GM21529 (cell line): Measurements from ENCODE around the gene ZEB1.
"Not testable (repeated sequence)": the region's sequence is repeated elsewhere in the genome, so short reads cannot be mapped to it uniquely, and the experiment has no call there.

Experiments
- ATAC-seq: cut with Tn5 transposase; IDR thresholded peaks from one replicate; pipeline ENCODE4 v1.9.1; 2021; ENCODE audit not compliant: unreplicated experiment

ZEB1 gene

DNA sequence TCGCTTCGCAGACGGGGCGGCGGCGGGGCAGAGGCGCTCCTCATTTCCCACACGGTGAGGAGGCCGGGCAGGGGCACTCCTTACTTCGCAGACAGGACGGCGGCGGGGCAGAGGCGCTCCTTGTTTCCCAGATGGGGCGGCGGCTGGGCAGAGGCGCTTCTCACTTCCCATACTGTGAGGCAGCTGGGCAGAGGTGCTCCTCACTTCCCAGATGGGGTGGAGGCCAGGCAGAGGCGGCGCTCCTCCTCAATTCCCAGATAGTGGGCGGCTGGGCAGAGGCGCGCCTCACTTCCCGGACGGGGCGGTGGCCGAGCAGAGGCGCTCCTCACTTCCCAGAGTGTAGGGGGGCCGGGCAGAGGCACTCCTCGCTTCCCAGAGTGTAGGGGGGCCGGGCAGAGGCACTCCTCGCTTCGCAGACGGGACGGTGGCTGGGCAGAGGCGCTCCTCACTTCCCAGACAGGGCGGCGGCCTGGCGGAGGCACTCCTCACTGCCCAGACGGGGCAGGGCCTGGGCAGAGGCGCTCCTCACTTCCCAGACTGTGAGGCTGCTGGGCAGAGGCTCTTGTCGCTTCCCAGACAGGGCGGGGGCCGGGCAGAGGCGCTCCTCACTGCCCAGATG is 43.1 kb downstream of the ZEB1 start:
- ATAC-seq: no peak

DNA sequence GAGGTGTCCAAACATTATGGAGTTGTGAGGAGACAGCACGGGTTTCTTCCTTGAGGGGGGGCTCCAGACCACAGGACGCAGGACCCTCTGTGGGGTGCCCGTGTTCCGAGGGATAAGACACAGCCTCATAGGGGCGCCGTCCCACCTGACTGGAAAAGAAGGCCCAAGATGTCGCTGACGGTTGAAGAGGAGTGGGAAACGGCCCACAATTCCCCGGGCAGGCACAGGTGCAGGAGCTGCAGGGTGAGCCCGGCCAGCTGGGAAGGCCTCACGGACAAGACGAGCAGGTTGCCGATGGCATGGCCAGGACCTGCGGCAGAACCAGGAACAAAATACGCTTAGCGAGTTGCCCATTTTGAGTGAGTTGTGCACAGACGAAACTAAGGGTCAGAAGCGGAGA is 44.7 kb downstream of the ZEB1 start:
- not testable (repeated sequence) for ATAC-seq

DNA sequence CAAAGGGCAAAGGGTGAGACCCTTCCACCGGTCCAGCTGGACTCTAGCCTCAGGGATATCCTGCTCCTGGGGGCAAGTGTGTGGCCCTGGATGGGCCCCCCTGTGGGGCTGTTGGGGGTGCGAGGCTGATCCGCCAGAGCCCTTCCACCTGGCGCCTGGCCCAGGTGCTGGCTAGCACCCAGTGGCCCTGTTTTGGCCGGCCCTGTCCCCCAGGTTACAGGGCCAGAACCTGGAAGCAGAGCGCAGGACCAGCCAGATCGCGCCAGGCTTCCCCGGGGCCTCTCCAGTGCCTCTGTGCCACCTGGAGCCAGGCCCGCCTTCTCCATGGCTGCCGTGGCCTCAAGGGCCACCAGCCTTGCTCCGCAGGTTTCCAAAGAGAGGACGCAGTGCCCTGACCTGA is 45.2 kb downstream of the ZEB1 start:
- ATAC-seq: not testable (repeated sequence)

- ATAC-seq: no peak
Measured at GRCh38 chr10:31366703-31367102, 47.7 kb downstream of the ZEB1 start.

- ATAC-seq: no peak
Measured at GRCh38 chr10:31368724-31369123, 49.7 kb downstream of the ZEB1 start.

DNA sequence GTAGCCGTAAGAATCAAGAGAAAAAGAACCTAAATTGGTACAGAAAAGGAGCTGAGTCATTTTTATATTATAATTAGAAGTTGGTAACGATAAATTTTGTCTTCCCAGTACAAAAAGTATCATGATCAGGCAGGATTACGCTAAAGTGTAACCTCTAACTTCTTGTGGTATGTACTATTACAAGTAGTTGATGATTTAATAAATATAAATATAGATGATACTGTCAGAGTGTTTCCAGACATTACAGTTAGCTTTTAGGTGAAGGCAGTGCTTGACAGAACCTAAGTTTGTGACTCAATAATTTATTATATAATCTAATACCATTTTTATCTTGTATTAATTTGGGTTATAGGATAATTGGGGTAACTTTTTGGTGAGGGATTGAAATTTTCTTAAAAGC is 53.4 kb downstream of the ZEB1 start:
- ATAC-seq: no peak

- ATAC-seq: no peak
Measured at GRCh38 chr10:31374146-31374696, 55.2 kb downstream of the ZEB1 start.

DNA sequence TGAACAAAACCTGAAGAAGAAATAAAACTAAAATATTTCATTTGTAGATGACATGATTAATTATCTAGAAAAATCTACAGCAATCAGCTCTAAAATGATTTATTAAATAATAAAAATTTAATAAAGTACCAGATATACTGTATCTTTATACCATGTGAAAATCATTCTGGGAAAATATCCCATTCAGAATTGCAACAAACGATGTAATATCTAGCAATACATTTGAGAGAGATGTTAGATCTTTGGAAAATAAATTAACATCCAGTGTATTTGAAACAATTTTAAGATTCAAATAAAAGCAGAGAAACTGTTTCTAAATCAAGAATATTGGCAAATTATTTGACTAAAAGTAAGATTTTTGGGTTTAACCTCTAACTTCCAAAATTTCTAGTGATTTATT is 62.2 kb downstream of the ZEB1 start:
- ATAC-seq: no peak

DNA sequence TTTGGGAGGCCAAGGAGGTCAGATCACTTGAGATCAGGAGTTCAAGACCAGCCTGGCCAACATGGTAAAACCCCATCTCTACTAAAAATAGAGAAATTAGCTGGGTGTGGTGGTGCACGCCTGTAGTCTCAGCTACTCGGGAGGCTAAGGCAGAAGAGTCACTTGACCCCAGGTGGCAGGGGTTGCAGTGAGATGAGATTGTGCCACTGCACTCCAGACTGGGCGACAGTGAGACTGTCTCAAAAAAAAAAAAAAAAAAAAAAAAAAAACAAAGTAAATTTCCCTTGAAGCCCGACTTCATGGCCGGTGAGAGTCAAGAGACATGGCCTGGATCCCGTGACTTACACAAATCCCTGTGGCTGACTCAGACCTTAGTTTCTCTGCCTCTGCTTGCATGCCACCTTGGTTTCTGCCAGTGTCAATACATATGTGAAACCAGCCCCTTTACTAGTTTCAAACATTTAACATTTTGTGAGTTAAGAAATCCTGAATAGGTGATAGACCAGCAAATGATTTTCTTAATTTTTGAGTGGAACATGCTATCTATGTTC is 62.8 kb downstream of the ZEB1 start:
- no peak for ATAC-seq

GRCh38 chr10:31383810-31384588 is 65.0 kb downstream of the ZEB1 start:
- ATAC-seq: peak; percentile 98

- ATAC-seq: peak; percentile 23
Measured at GRCh38 chr10:31384589-31384949, 65.6 kb downstream of the ZEB1 start.

GRCh38 chr10:31390804-31391203 is 71.8 kb downstream of the ZEB1 start:
- no peak for ATAC-seq

DNA sequence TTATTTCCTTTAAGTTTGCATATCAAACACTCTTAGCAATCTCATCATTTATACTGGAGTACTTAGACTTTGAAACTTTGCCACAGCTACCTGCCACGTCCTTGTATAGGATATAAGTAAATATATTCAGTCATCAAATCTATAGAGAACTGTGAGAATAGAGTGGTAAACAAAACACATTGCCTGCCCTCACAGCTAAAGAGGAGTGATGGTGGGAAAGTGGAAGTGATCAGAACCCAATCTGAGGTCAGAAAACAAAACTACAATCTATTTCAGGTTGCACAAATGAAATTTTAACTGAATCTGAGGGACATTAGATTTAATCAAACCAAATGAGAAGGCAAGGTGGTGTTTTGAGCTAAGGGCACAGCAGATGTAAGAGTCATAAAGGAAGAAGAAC is 74.8 kb downstream of the ZEB1 start:
- no peak for ATAC-seq

GRCh38 chr10:31395695-31396094 is 76.7 kb downstream of the ZEB1 start:
- ATAC-seq: no peak

GRCh38 chr10:31396376-31396775 is 77.4 kb downstream of the ZEB1 start:
- no peak for ATAC-seq

GRCh38 chr10:31397852-31398251 is 78.8 kb downstream of the ZEB1 start:
- ATAC-seq: no peak

DNA sequence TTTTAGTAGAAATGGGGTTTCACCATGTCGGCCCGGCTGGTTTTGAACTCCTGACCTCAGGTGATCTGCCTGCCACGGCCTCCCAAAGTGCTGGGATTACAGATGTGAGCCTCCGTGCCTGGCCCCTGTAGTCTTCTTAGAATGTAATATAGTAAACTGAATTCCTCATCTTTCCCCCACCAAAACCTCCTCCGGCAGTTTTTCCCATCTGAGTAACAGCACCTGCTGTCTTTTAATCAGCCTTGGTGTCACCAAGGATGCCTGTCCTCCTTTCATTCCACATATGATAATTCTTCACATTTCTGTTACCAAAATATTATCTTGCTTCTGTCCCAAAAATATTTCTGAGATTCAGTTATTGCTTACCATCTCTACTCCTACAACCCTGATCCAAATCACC is 80.2 kb downstream of the ZEB1 start:
- ATAC-seq: no peak

DNA sequence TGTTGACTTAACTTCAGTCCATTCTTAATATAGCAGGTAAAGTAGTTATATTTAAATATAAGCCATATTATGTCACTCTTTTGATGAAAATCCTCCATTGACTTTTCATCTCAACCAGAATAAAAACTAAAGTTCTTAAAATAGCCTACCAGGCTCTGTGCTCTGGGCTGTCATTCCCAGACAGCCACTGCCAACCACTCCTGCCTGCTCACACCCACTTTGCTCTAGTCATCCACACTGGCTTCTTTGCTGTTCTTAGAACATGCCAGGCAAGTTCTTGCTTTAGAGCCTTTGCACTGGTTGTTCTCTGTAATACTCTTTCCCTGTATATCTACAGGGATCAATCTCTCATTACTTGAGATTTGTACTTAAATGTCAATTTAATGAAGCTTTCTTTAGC is 80.6 kb downstream of the ZEB1 start:
- ATAC-seq: no peak

GRCh38 chr10:31401287-31401686 is 82.3 kb downstream of the ZEB1 start:
- ATAC-seq: no peak

DNA sequence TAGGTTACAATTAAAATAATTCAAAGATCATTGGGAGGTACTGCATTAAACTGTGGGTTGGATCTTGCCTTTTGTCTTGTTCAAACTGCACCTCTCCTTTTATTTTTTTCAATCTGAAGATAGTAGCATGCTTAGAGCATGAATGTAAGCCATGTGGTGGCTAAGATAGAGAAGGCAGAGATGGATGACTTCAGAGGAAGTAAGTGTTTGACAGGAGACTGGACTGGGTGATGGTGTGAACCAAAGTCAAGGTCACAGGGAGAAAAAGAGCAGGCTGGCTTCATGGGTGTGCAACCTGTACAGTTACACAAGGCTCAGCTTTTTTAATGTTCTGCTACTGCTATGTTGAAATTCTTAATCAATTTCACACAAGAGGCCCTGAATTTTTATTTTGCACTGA is 85.6 kb downstream of the ZEB1 start:
- no peak for ATAC-seq

- ATAC-seq: not testable (repeated sequence)
Measured at GRCh38 chr10:31405829-31406228, 86.8 kb downstream of the ZEB1 start.

DNA sequence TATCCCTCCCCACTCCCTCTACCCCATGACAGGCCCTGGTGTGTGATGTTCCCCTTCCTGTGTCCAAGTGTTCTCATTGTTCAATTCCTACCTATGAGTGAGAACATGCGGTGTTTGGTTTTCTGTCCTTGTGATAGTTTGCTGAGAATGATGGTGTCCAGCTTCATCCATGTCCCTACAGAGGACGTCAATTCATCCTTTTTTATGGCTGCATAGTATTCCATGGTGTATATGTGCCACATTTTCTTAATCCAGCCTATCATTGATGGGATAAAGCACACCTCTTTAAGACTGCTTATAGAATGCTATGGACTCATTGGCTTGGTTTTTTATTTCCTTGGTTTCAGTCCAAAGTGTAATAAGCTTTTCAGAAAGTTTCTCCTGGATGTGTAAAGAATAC is 93.4 kb downstream of the ZEB1 start:
- ATAC-seq: not testable (repeated sequence)
